HL-60 (cell line): ENCODE data around the gene LSS.

Experiments used
- CTCF ChIP-seq: IDR thresholded peaks from one replicate; pipeline ENCODE4 v1.5.1; 2011; ENCODE audit warnings: low read length, control low read depth, inconsistent platforms; ENCODE audit not compliant: insufficient read depth
- POLR2AphosphoS5 ChIP-seq: IDR thresholded peaks from 2 replicates; pipeline ENCODE4 v1.6.1; 2012; ENCODE audit warnings: low read depth
- REST ChIP-seq: IDR thresholded peaks from 2 replicates; pipeline ENCODE4 v1.6.1; 2012; ENCODE audit warnings: low read depth; ENCODE audit not compliant: insufficient replicate concordance
- SPI1 ChIP-seq: IDR thresholded peaks from 2 replicates; pipeline ENCODE4 v1.6.1; 2012; ENCODE audit warnings: low read depth, mild to moderate bottlenecking, borderline replicate concordance

- TF ChIP-seq REST = no peak
- peak; percentile 68 for TF ChIP-seq CTCF
- no peak for TF ChIP-seq POLR2AphosphoS5
- TF ChIP-seq SPI1 = no peak
Observed at GRCh38 chr21:46153247-46154154, 75.1 kb downstream of the LSS start.
